WI38 (cell line): ENCODE data around the gene SRPK1.

Experiments
- H3K4me3 ChIP-seq: 2 replicates; pipeline ENCODE4 v1.5.1; 2011; ENCODE audit warnings: low read depth, mild to moderate bottlenecking, control low read depth, low read length
- TF ChIP-seq, protein P1 (sequence below): IDR thresholded peaks from 2 replicates; pipeline ENCODE4 v1.5.1; 2012; ENCODE audit warnings: low read depth, mild to moderate bottlenecking, control low read depth, low read length

The SRPK1 gene

GRCh38 chr6:35844290-35844689 is 76.6 kb downstream of the SRPK1 start:
- H3K4me3 ChIP-seq = no peak overlapping the region
- TF ChIP-seq, protein P1, sequence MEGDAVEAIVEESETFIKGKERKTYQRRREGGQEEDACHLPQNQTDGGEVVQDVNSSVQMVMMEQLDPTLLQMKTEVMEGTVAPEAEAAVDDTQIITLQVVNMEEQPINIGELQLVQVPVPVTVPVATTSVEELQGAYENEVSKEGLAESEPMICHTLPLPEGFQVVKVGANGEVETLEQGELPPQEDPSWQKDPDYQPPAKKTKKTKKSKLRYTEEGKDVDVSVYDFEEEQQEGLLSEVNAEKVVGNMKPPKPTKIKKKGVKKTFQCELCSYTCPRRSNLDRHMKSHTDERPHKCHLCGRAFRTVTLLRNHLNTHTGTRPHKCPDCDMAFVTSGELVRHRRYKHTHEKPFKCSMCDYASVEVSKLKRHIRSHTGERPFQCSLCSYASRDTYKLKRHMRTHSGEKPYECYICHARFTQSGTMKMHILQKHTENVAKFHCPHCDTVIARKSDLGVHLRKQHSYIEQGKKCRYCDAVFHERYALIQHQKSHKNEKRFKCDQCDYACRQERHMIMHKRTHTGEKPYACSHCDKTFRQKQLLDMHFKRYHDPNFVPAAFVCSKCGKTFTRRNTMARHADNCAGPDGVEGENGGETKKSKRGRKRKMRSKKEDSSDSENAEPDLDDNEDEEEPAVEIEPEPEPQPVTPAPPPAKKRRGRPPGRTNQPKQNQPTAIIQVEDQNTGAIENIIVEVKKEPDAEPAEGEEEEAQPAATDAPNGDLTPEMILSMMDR = no peak

- H3K4me3 ChIP-seq = no peak overlapping the region
- TF ChIP-seq, protein P1 = no peak
Observed at GRCh38 chr6:35842381-35842780, 78.5 kb downstream of the SRPK1 start.

GRCh38 chr6:35839019-35839418 is 81.9 kb downstream of the SRPK1 start:
- no peak overlapping the region for H3K4me3 ChIP-seq
- TF ChIP-seq, protein P1 = no peak

- TF ChIP-seq, protein P1 = no peak
- H3K4me3 ChIP-seq = no peak overlapping the region
Observed at GRCh38 chr6:35833536-35833935, 87.4 kb downstream of the SRPK1 start.

DNA sequence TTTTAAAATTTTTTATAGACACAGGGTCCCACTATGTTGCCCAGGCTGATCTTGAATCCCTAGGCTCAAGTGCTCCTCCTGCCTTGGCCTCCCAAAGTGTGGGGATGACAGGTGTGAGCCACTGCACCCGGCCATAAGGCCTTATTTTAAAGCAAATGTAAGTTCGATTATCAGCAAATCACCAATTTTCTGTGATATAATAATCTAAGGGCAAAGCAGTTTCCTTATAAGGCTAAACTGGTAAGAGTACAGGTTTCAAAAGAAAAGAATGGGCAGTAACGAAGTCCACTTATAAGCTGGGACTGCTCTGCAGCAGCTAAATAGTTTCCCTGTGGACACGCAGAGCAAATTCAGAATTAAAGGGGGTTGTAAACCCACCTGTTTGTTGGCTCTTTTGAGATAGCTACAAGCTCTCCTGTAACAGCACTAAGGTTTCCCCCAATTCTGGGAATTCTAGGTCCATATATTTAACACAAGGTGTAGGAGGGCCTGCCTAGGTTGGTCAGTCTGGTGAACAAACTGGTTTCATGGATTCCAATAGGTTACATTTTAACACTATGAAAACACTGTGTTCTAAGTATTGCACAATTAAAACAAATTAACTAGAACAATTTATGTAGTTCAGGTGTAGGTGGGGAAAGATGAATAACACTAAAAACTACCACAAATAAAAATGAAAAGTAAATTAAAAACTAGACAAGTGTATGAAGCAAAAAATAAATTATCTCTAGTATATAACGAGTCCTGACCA is 89.5 kb downstream of the SRPK1 start:
- H3K4me3 ChIP-seq = no peak overlapping the region
- TF ChIP-seq, protein P1 = no peak

DNA sequence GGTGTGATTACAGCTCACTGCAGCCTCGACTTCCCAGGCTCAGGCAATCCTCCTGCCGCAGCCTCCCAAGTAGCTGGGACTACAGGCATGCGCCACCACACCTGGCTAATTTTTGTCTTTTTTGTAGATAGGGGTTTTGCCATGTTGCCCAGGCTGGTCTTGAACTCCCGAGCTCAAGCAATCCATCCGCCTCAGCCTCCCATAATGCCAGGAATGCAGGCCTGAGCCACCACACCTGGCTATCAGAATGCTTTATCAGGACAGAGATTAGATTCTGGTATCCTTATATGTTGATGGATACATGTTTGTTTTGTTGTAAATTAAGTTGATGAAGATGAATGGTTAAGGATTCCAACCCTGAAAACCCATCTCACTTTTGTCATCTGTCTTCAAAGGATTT is 91.6 kb downstream of the SRPK1 start:
- no peak overlapping the region for H3K4me3 ChIP-seq
- TF ChIP-seq, protein P1 = no peak

- no peak overlapping the region for H3K4me3 ChIP-seq
- TF ChIP-seq, protein P1 = no peak
Observed at GRCh38 chr6:35824552-35825192, 96.2 kb downstream of the SRPK1 start.
